Stimulated activated CD4-positive, alpha-beta T cell treated with anti-CD3 and anti-CD28 coated beads, TNF-alpha, amount 100 ng/mL, for 1 hour (primary cell): Measurements from ENCODE around the gene PCED1A.
A peak's percentile ranks its signal among the peaks of the same experiment; 100 is the strongest.

Experiments used
- DNase-seq, 3 donors: peaks; one replicate each; pipeline ENCODE4 v3.0.0-alpha.2; 2020; ENCODE audit warnings: low read depth in 3 of 3, low spot score in 1 of 3

PCED1A gene

GRCh38 chr20:2840138-2840966 is at the start of gene PCED1A, which contains the start of gene VPS16:
TSS of gene PCED1A (minus strand) at chr20:2840655. CDS start at chr20:2839912, 743 bp downstream.
TSS of gene VPS16 (plus strand) at chr20:2840745. CDS start at chr20:2840775, 30 bp downstream.
- DNase-seq = peak; percentile 58 to 84 (median 73)

GRCh38 chr20:2889797-2890196 is 49.3 kb upstream of the PCED1A start:
- no peak for DNase-seq

- DNase-seq = no peak
Measured at GRCh38 chr20:2889209-2889608, 48.8 kb upstream of the PCED1A start.

GRCh38 chr20:2888224-2888955 is 47.9 kb upstream of the PCED1A start:
- no peak for DNase-seq

- no peak for DNase-seq
Measured at GRCh38 chr20:2887715-2888114, 47.3 kb upstream of the PCED1A start.

- DNase-seq = no peak
Measured at GRCh38 chr20:2883726-2884637, 43.5 kb upstream of the PCED1A start.

- DNase-seq = no peak
Measured at GRCh38 chr20:2880650-2881049, 40.2 kb upstream of the PCED1A start.

GRCh38 chr20:2879146-2879545 is 38.7 kb upstream of the PCED1A start:
- no peak for DNase-seq

- no peak for DNase-seq
Measured at GRCh38 chr20:2878515-2878914, 38.1 kb upstream of the PCED1A start.

GRCh38 chr20:2875690-2876203 is 35.3 kb upstream of the PCED1A start:
- DNase-seq = no peak

GRCh38 chr20:2874456-2874855 is 34.0 kb upstream of the PCED1A start:
- no peak for DNase-seq

- DNase-seq = peak in 2 of 3 donors; percentile 21 to 42
Measured at GRCh38 chr20:2873747-2874041, 33.2 kb upstream of the PCED1A start.

GRCh38 chr20:2873010-2873746 is 32.7 kb upstream of the PCED1A start, which contains the start of gene PTPRA:
TSS of gene PTPRA (plus strand) at chr20:2873481. CDS start at chr20:2964278, 90,797 bp downstream.
- DNase-seq = peak; percentile 77 to 86 (median 79)

GRCh38 chr20:2872459-2873009 is 32.1 kb upstream of the PCED1A start:
- DNase-seq = peak; percentile 21 to 64 (median 46)

GRCh38 chr20:2871661-2872458 is 31.4 kb upstream of the PCED1A start:
- no peak for DNase-seq

GRCh38 chr20:2871111-2871465 is 30.6 kb upstream of the PCED1A start:
- no peak for DNase-seq

GRCh38 chr20:2869381-2869780 is 28.9 kb upstream of the PCED1A start:
- no peak for DNase-seq

GRCh38 chr20:2867081-2867864 is 26.8 kb upstream of the PCED1A start:
- DNase-seq = no peak
